GM23248 (cell line): ENCODE results near the gene TET3. TPM values are rescaled to one million over a fixed set of nuclear protein-coding genes. Genes with fewer than 3 reads are reported as not detected.
"Not testable (repeated sequence)": the region's sequence is repeated elsewhere in the genome, so short reads cannot be mapped to it uniquely, and the experiment has no call there.

Source experiments
- DNase-seq: peaks from one replicate; pipeline ENCODE4 v3.0.0-alpha.2; 2015
- H2AFZ ChIP-seq: fragments of 200-600 bp; sonication (generic); 2 replicates; pipeline ENCODE4 v1.6.1; 2016; ENCODE audit warnings: antibody characterized with exemption
- H3F3A ChIP-seq: fragments of 200-600 bp; sonication (generic); 2 replicates; pipeline ENCODE4 v1.6.1; 2016; ENCODE audit warnings: mild to moderate bottlenecking, antibody characterized with exemption, mixed run types; ENCODE audit not compliant: insufficient read depth
- H3K27ac ChIP-seq: fragments of 200-600 bp; sonication (generic); 2 replicates; pipeline ENCODE4 v1.5.1; 2016; ENCODE audit warnings: mild to moderate bottlenecking
- H3K27me3 ChIP-seq: fragments of 200-600 bp; sonication (generic); replicated peaks from 2 replicates; pipeline ENCODE4 v1.6.1; 2016; ENCODE audit warnings: mild to moderate bottlenecking; ENCODE audit not compliant: insufficient read depth
- H3K36me3 ChIP-seq: fragments of 200-600 bp; sonication (generic); 2 replicates; pipeline ENCODE4 v1.6.1; 2016; ENCODE audit warnings: low read depth, mild to moderate bottlenecking
- H3K4me1 ChIP-seq: fragments of 200-600 bp; sonication (generic); 2 replicates; pipeline ENCODE4 v1.6.1; 2016; ENCODE audit warnings: mild to moderate bottlenecking; ENCODE audit not compliant: insufficient read depth
- H3K4me2 ChIP-seq: fragments of 200-600 bp; sonication (generic); one replicate; pipeline ENCODE4 v1.6.1; 2016; ENCODE audit warnings: mild to moderate bottlenecking; ENCODE audit not compliant: unreplicated experiment
- H3K4me3 ChIP-seq: fragments of 200-600 bp; sonication (generic); 2 replicates; pipeline ENCODE4 v1.5.1; 2016; ENCODE audit warnings: mild to moderate bottlenecking
- H3K79me2 ChIP-seq: fragments of 200-600 bp; sonication (generic); 2 replicates; pipeline ENCODE4 v1.6.1; 2016; ENCODE audit warnings: mild to moderate bottlenecking; ENCODE audit not compliant: insufficient read depth
- H3K9ac ChIP-seq: fragments of 200-600 bp; sonication (generic); 2 replicates; pipeline ENCODE4 v1.6.1; 2016; ENCODE audit warnings: mild to moderate bottlenecking
- H3K9me2 ChIP-seq: fragments of 200-600 bp; sonication (generic); 2 replicates; pipeline ENCODE4 v1.6.1; 2016; ENCODE audit warnings: mixed run types, mild to moderate bottlenecking, moderate library complexity; ENCODE audit not compliant: insufficient read depth
- H3K9me3 ChIP-seq: fragments of 200-600 bp; sonication (generic); one replicate; pipeline ENCODE4 v1.6.1; 2017; ENCODE audit warnings: low read depth
- H4K20me1 ChIP-seq: fragments of 200-600 bp; sonication (generic); 2 replicates; pipeline ENCODE4 v1.6.0; 2016; ENCODE audit not compliant: insufficient read depth
- EZH2 ChIP-seq: fragments of 200-600 bp; sonication (generic); IDR thresholded peaks from 2 replicates; pipeline ENCODE4 v1.6.1; 2018; ENCODE audit warnings: antibody characterized with exemption, mild to moderate bottlenecking; ENCODE audit not compliant: insufficient read depth, poor library complexity, severe bottlenecking
- EZH2phosphoT487 ChIP-seq: fragments of 200-600 bp; sonication (generic); IDR thresholded peaks from 2 replicates; pipeline ENCODE4 v1.6.1; 2018; ENCODE audit warnings: antibody characterized with exemption, moderate library complexity, mild to moderate bottlenecking, low read depth; ENCODE audit not compliant: insufficient read depth
- WGBS, 2 experiments: methylation state at CpG; one replicate each; pipeline ENCODE4 v1.1.6; 2015 to 2017; ENCODE audit warnings: low lambda C conversion rate in 2 of 2, low coverage in 1 of 2; ENCODE audit errors: missing lambda C conversion rate in 2 of 2; 5-methylcytosine and 5-hydroxymethylcytosine counted together
- in situ Hi-C: fragments of 300-500 bp; cut with MboI; formaldehyde crosslinking; loops from 2 replicates; pipeline ENCODE4 v1.15.0; 2020
- polyA plus RNA-seq: library from polyadenylated mRNA; unstranded; fragments of >200 nt; fragmentation: Nextera tagmentation; extraction: Ambion mirVana; gene quantifications from 2 replicates; pipeline ENCODE4 v1.2.1, GENCODE V29; 2016
- total RNA-seq: library from RNA; depleted of rRNA; stranded (reverse); fragments of >200 nt; shearing (Covaris generic); gene quantifications from 2 replicates; pipeline ENCODE4 v1.2.3, GENCODE V29; 2014

TET3 gene
- total and polyA plus RNA-seq, 2 experiments from 2014 or later, result 1.3 to 4.3 TPM

GRCh38 chr2:73938718-73939352 is 45.9 kb upstream of the TET3 start:
- TF ChIP-seq EZH2phosphoT487, result peak; percentile 100
- TF ChIP-seq EZH2, result no peak
- Histone ChIP-seq H3K4me2 (no peak overlapping the region), H3K9ac (no peak overlapping the region), H3K9me3 (no peaks in the 10 kb centered on the region), H3F3A (peaks cover 50% of the 10 kb centered on the region), H3K4me3 (no peak overlapping the region), H3K36me3 (no peaks in the 10 kb centered on the region), H2AFZ (no peak overlapping the region), H4K20me1 (peaks cover 45% of the 10 kb centered on the region), H3K4me1 (peaks cover 46% of the 10 kb centered on the region), H3K9me2 (no peaks in the 10 kb centered on the region), H3K79me2 (peaks cover 87% of the 10 kb centered on the region), H3K27ac (peak overlapping the region; percentile 8; the same call in 1 of the 2 replicates), H3K27me3 (no peaks in the 10 kb centered on the region)
- DNase-seq, result peak; percentile 80
- WGBS, 2 experiments, result 74 to 75% methylated on average over 5 of the region's 5 CpGs
- in situ Hi-C loops, result no loop called here

GRCh38 chr2:73939419-73939818 is 45.3 kb upstream of the TET3 start:
- in situ Hi-C loops, result no loop called here
- Histone ChIP-seq H3K9me2 (no peaks in the 10 kb centered on the region), H3K79me2 (peaks cover 87% of the 10 kb centered on the region), H3K27ac (peak overlapping the region; percentile 8; the same call in 1 of the 2 replicates), H3K4me2 (no peak overlapping the region), H4K20me1 (peaks cover 50% of the 10 kb centered on the region), H3K27me3 (no peaks in the 10 kb centered on the region), H3K4me3 (no peak overlapping the region), H3F3A (peaks cover 50% of the 10 kb centered on the region), H3K9ac (no peak overlapping the region), H3K36me3 (no peaks in the 10 kb centered on the region), H3K4me1 (peaks cover 46% of the 10 kb centered on the region), H2AFZ (no peak overlapping the region), H3K9me3 (no peaks in the 10 kb centered on the region)
- DNase-seq, result peak; percentile 80
- no peak; the same call in 1 of the 2 replicates for TF ChIP-seq EZH2phosphoT487
- TF ChIP-seq EZH2, result no peak
- 84 to 97% methylated on average over 2 of the region's 2 CpGs for WGBS, 2 experiments

DNA sequence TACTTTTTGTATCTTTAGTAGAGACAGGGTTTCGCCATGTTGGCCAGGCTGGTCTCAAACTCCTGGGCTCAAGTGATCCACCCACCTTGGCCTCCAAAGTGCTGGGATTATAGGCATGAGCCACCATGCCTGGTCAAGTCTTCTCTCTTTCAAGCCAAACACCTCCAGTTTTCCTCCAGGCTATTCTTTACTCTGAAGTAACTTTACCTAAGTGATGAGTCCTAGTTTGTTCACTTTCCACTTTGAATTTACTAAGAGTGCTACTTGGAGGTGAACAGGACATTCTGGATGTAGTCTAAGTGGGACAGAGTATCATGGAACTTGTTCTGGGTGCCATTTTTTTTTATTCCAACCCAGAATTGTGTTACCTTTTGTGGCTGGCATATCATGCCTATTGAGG is 44.6 kb upstream of the TET3 start:
- peaks cover 87% of the 10 kb centered on the region for H3K79me2 ChIP-seq

DNA sequence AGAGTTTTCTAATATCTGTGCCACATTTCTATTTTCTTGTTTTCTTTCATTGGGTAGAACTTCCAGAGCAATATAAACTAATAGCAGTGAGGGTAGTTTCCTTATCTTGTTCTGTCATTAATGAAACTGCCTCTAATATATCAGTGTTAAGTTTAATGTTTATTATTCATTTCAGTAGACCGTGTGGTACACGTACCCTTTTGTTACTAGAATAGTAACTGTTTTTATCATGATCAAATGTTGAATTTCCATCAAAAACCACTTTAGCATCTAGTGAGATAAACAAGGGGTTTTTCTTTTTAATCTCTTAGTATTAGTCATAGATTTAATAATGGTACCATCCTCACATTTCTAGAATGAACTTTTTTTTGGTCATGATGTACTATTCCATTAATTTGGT is 42.0 kb upstream of the TET3 start:
- no peaks in the 10 kb centered on the region for H3K9me3 ChIP-seq
- peaks cover 34% of the 10 kb centered on the region for H3F3A ChIP-seq
- TF ChIP-seq EZH2 (no peak), EZH2phosphoT487 (no peak)
- no peak overlapping the region for H3K4me3 ChIP-seq
- peaks cover 23% of the 10 kb centered on the region; the same call in 1 of the 2 replicates for H3K36me3 ChIP-seq
- H4K20me1 ChIP-seq, result peaks cover 48% of the 10 kb centered on the region
- H3K9ac ChIP-seq, result no peak overlapping the region
- in situ Hi-C loops, result no loop called here
- H2AFZ ChIP-seq, result no peak overlapping the region
- DNase-seq, result no peak
- H3K4me2 ChIP-seq, result no peak overlapping the region
- peaks cover 26% of the 10 kb centered on the region for H3K4me1 ChIP-seq
- no peaks in the 10 kb centered on the region for H3K27me3 ChIP-seq
- no peaks in the 10 kb centered on the region for H3K9me2 ChIP-seq
- 94 to 98% methylated on average over 2 of the region's 2 CpGs for WGBS, 2 experiments
- H3K27ac ChIP-seq, result no peak overlapping the region
- peaks cover 87% of the 10 kb centered on the region for H3K79me2 ChIP-seq

More for the DNA sequence above, 44.6 kb upstream of the TET3 start:
- peaks cover 56% of the 10 kb centered on the region for H4K20me1 ChIP-seq
- H2AFZ ChIP-seq, H3K27ac ChIP-seq, H3K27me3 ChIP-seq, H3K9ac ChIP-seq, H3K4me2 ChIP-seq, in situ Hi-C loops, H3K4me3 ChIP-seq, H3K36me3 ChIP-seq, DNase-seq, H3K9me3 ChIP-seq, H3K9me2 ChIP-seq: not testable (repeated sequence)
- H3K4me1 ChIP-seq, result peaks cover 44% of the 10 kb centered on the region
- WGBS, 2 experiments, result 89 to 100% methylated on average over 1 of the region's 1 CpG
- H3F3A ChIP-seq, result peaks cover 50% of the 10 kb centered on the region
